ENCODE data around the gene CNTN4.

CNTN4 gene

GRCh38 chr3:2856138-2857133, 757.8 kb downstream of the CNTN4 start:
- H3K4me3 ChIP-seq (ENCODE audit: low read depth, low read length): no peak overlapping the region
- no peak for DNase-seq (ENCODE audit: low read depth)
- TF ChIP-seq CTCF (IDR thresholded peaks at IDR 0.05; ENCODE audit: low read depth, low read length, missing control alignments): no peak

GRCh38 chr3:2860626-2861025, 762.0 kb downstream of the CNTN4 start:
- no peak overlapping the region for H3K4me3 ChIP-seq (ENCODE audit: low read depth, low read length)
- DNase-seq (ENCODE audit: low read depth): no peak
- no peak for TF ChIP-seq CTCF (IDR thresholded peaks at IDR 0.05; ENCODE audit: low read depth, low read length, missing control alignments)

- no peak for DNase-seq (ENCODE audit: low read depth)
- no peak for TF ChIP-seq CTCF (IDR thresholded peaks at IDR 0.05; ENCODE audit: low read depth, low read length, missing control alignments)
- no peak overlapping the region for H3K4me3 ChIP-seq (ENCODE audit: low read depth, low read length)
Observed at GRCh38 chr3:2861120-2861519, 762.5 kb downstream of the CNTN4 start.

- no peak overlapping the region for H3K4me3 ChIP-seq (ENCODE audit: low read depth, low read length)
- TF ChIP-seq CTCF (IDR thresholded peaks at IDR 0.05; ENCODE audit: low read depth, low read length, missing control alignments): no peak
- no peak for DNase-seq (ENCODE audit: low read depth)
Observed at GRCh38 chr3:2861920-2862319, 763.3 kb downstream of the CNTN4 start.

- DNase-seq (ENCODE audit: low read depth): no peak
- no peak overlapping the region for H3K4me3 ChIP-seq (ENCODE audit: low read depth, low read length)
- no peak for TF ChIP-seq CTCF (IDR thresholded peaks at IDR 0.05; ENCODE audit: low read depth, low read length, missing control alignments)
Observed at GRCh38 chr3:2862366-2862765, 763.7 kb downstream of the CNTN4 start.

- DNase-seq (ENCODE audit: low read depth): no peak
- TF ChIP-seq CTCF (IDR thresholded peaks at IDR 0.05; ENCODE audit: low read depth, low read length, missing control alignments): no peak
- H3K4me3 ChIP-seq (ENCODE audit: low read depth, low read length): no peak overlapping the region
Observed at GRCh38 chr3:2863127-2863526, 764.5 kb downstream of the CNTN4 start.

GRCh38 chr3:2869905-2870304, 771.2 kb downstream of the CNTN4 start:
- no peak for DNase-seq (ENCODE audit: low read depth)
- no peak overlapping the region for H3K4me3 ChIP-seq (ENCODE audit: low read depth, low read length)
- TF ChIP-seq CTCF (IDR thresholded peaks at IDR 0.05; ENCODE audit: low read depth, low read length, missing control alignments): no peak
